Esophagus muscularis mucosa (tissue), 4 donors: ENCODE measurements around the gene IAPP. TPM values are rescaled to one million over a fixed set of nuclear protein-coding genes. Genes with fewer than 3 reads are reported as not detected.

ENCODE experiments used
- DNase-seq: peaks from one replicate; pipeline ENCODE4 v3.0.0-alpha.2; 2017; ENCODE audit errors: extremely low spot score
- H3K27ac ChIP-seq, 4 donors: fragments of 200-600 bp; sonication (generic); replicated peaks in 1 of 4; 1 replicate in 3 of 4; 2 replicates in 1 of 4; pipeline ENCODE4 v1.5.1; 2016 to 2019; ENCODE audit warnings: mild to moderate bottlenecking in 1 of 4
- H3K27me3 ChIP-seq, 4 donors: fragments of 200-600 bp; sonication (generic); one replicate each; pipeline versions ENCODE4 v1.5.1 to v1.6.0; 2016 to 2019
- H3K36me3 ChIP-seq, 4 donors: fragments of 200-600 bp; sonication (generic); one replicate each; pipeline ENCODE4 v1.5.1; 2016 to 2019
- H3K4me1 ChIP-seq, 4 donors: fragments of 200-600 bp; sonication (generic); one replicate each; pipeline ENCODE4 v1.5.1; 2016 to 2019
- H3K4me3 ChIP-seq, 4 donors: fragments of 200-600 bp; sonication (generic); 1 replicate in 2 of 4; 2 replicates in 2 of 4; pipeline ENCODE4 v1.5.1; 2016 to 2019; ENCODE audit warnings: mild to moderate bottlenecking in 4 of 4, moderate library complexity in 1 of 4
- H3K9me3 ChIP-seq, 4 donors: fragments of 200-600 bp; sonication (generic); 1 replicate in 3 of 4; 2 replicates in 1 of 4; pipeline ENCODE4 v1.5.1; 2016 to 2019
- CTCF ChIP-seq, 3 experiments: fragments of 200-600 bp in 2 of 3; fragments of 450-650 bp in 1 of 3; sonication (generic) in 2 of 3; IDR thresholded peaks; one replicate each; pipeline ENCODE4 v1.5.1; 2017 to 2019; ENCODE audit warnings: antibody characterized with exemption in 3 of 3, mild to moderate bottlenecking in 2 of 3, moderate library complexity in 1 of 3
- EP300 ChIP-seq: sonication (generic); formaldehyde crosslinking; IDR thresholded peaks from one replicate; pipeline ENCODE4 v1.6.1; 2017; ENCODE audit warnings: antibody characterized with exemption
- POLR2A ChIP-seq: fragments of 450-650 bp; IDR thresholded peaks from one replicate; pipeline ENCODE4 v1.6.1; 2017; ENCODE audit warnings: antibody characterized with exemption, moderate library complexity, mild to moderate bottlenecking, low read depth
- POLR2AphosphoS5 ChIP-seq, 2 donors: sonication (generic); formaldehyde crosslinking; IDR thresholded peaks; one replicate each; pipeline ENCODE4 v1.6.1; 2017; ENCODE audit warnings: antibody characterized with exemption in 2 of 2
- WGBS: methylation state at CpG from one replicate; pipeline ENCODE4 v1.1.5; 2018; 5-methylcytosine and 5-hydroxymethylcytosine counted together
- intact Hi-C: fragments of 100-400 bp; cut with DNase I; formaldehyde crosslinking; loops from one replicate; pipeline ENCODE4 v1.15.1; 2023
- total RNA-seq, 4 donors: library from RNA; depleted of rRNA; stranded (reverse); fragments of >200 nt; gene quantifications; one replicate each; pipeline versions ENCODE4 v1.1.0 to v1.2.1, GENCODE V29; 2016

IAPP gene
- total RNA-seq = not detected

GRCh38 chr12:21372602-21373001, at the start of gene IAPP:
Gene IAPP, plus strand, starts transcription at chr12:21372902. Its CDS starts 450 bp downstream, at chr12:21373352.
- H3K4me3 ChIP-seq = no peak within 1 kb of the TSS
- H3K4me1 ChIP-seq = no peaks in the 10 kb centered on the region
- no peak for TF ChIP-seq CTCF (IDR thresholded peaks at IDR 0.05)
- TF ChIP-seq POLR2A = no peak
- no peak for TF ChIP-seq POLR2AphosphoS5 (IDR thresholded peaks at IDR 0.05)
- TF ChIP-seq EP300 = no peak
- H3K27ac ChIP-seq = no peak within 1 kb of the TSS
- H3K9me3 ChIP-seq = no peaks in the 10 kb centered on the region
- H3K27me3 ChIP-seq = no peaks in the 10 kb centered on the region
- intact Hi-C loops = no loop called here
- WGBS = 62% methylated on average over 2 of the region's 2 CpGs
- no peak for DNase-seq
- H3K36me3 ChIP-seq = no peaks in the 10 kb centered on the region

GRCh38 chr12:21323736-21324135, 49.0 kb upstream of the IAPP start:
- Histone ChIP-seq H3K4me1 (no peaks in the 10 kb centered on the region), H3K27me3 (no peaks in the 10 kb centered on the region), H3K36me3 (no peaks in the 10 kb centered on the region), H3K4me3 (no peak overlapping the region), H3K27ac (no peak overlapping the region), H3K9me3 (peaks cover 0 to 21% (median 16%) of the 10 kb centered on the region in 4 donors)
- no peak for DNase-seq
- WGBS = 50% methylated on average over 2 of the region's 2 CpGs
- intact Hi-C loops = no loop called here
- TF ChIP-seq POLR2AphosphoS5 (IDR thresholded peaks at IDR 0.05) (no peak), CTCF (IDR thresholded peaks at IDR 0.05) (no peak), POLR2A (no peak), EP300 (no peak)

- no peak for TF ChIP-seq EP300
- no peak for TF ChIP-seq POLR2A
- no peak for TF ChIP-seq CTCF (IDR thresholded peaks at IDR 0.05)
- TF ChIP-seq POLR2AphosphoS5 (IDR thresholded peaks at IDR 0.05) = no peak
- Histone ChIP-seq H3K4me1 (no peaks in the 10 kb centered on the region), H3K36me3 (no peaks in the 10 kb centered on the region), H3K9me3 (peaks cover 0 to 21% (median 16%) of the 10 kb centered on the region in 4 donors), H3K27ac (no peak overlapping the region), H3K4me3 (no peak overlapping the region), H3K27me3 (no peaks in the 10 kb centered on the region)
- DNase-seq = no peak
- intact Hi-C loops = no loop called here
- WGBS = 29% methylated on average over 1 of the region's 1 CpG
These were observed 48.2 kb upstream of the IAPP start for GRCh38 chr12:21324551-21324950.

GRCh38 chr12:21328578-21328977, 44.1 kb upstream of the IAPP start:
- Histone ChIP-seq H3K27ac (no peak overlapping the region), H3K27me3 (no peaks in the 10 kb centered on the region), H3K4me3 (no peak overlapping the region), H3K9me3 (peaks cover 0 to 21% (median 16%) of the 10 kb centered on the region in 4 donors), H3K4me1 (no peaks in the 10 kb centered on the region), H3K36me3 (no peaks in the 10 kb centered on the region)
- DNase-seq = no peak
- no peak for TF ChIP-seq POLR2A
- no peak for TF ChIP-seq EP300
- no peak for TF ChIP-seq POLR2AphosphoS5 (IDR thresholded peaks at IDR 0.05)
- TF ChIP-seq CTCF (IDR thresholded peaks at IDR 0.05) = no peak
- intact Hi-C loops = no loop called here

GRCh38 chr12:21330682-21331253, 41.9 kb upstream of the IAPP start:
- Histone ChIP-seq H3K27me3 (no peaks in the 10 kb centered on the region), H3K4me3 (no peak overlapping the region), H3K9me3 (peaks cover 0 to 21% (median 15%) of the 10 kb centered on the region in 4 donors), H3K4me1 (no peaks in the 10 kb centered on the region), H3K36me3 (no peaks in the 10 kb centered on the region), H3K27ac (no peak overlapping the region)
- TF ChIP-seq POLR2AphosphoS5 (IDR thresholded peaks at IDR 0.05) (no peak), POLR2A (no peak), CTCF (IDR thresholded peaks at IDR 0.05) (no peak), EP300 (no peak)
- intact Hi-C loops = no loop called here
- 58% methylated on average over 1 of the region's 1 CpG for WGBS
- DNase-seq = no peak
